Liver (tissue), 9 donors: ENCODE results near the gene NCOA3. TPM values are rescaled to one million over a fixed set of nuclear protein-coding genes. Genes with fewer than 3 reads are reported as not detected.

Experiments used
- DNase-seq: peaks from one replicate; pipeline ENCODE4 v3.0.0-alpha.2; 2017; ENCODE audit warnings: low spot score
- H3K27ac ChIP-seq, 2 donors: one replicate each; pipeline ENCODE4 v1.7.0; 2013; ENCODE audit warnings: inconsistent platforms in 2 of 2, low read length in 2 of 2, control low read depth in 1 of 2, low read depth in 1 of 2, mild to moderate bottlenecking in 1 of 2
- H3K27me3 ChIP-seq, 4 donors: one replicate each; pipeline versions ENCODE4 v1.6.1 to v1.7.0; 2013; ENCODE audit warnings: low read length in 3 of 4, inconsistent platforms in 1 of 4, mild to moderate bottlenecking in 1 of 4, moderate library complexity in 1 of 4; ENCODE audit not compliant: control insufficient read depth in 4 of 4, insufficient read depth in 4 of 4
- H3K36me3 ChIP-seq, 4 donors: one replicate each; pipeline versions ENCODE4 v1.6.1 to v1.7.0; 2013; ENCODE audit warnings: low read length in 3 of 4, mild to moderate bottlenecking in 3 of 4, low read depth in 1 of 4, moderate library complexity in 1 of 4; ENCODE audit not compliant: control insufficient read depth in 4 of 4, insufficient read depth in 3 of 4
- H3K4me1 ChIP-seq, 4 donors: one replicate each; pipeline versions ENCODE4 v1.6.1 to v1.7.0; 2013; ENCODE audit warnings: low read length in 3 of 4, mild to moderate bottlenecking in 3 of 4, moderate library complexity in 1 of 4; ENCODE audit not compliant: control insufficient read depth in 4 of 4, insufficient read depth in 4 of 4
- H3K4me3 ChIP-seq, 3 donors: one replicate each; pipeline versions ENCODE4 v1.6.1 to v1.7.0; 2013; ENCODE audit warnings: low read length in 3 of 3, control low read depth in 1 of 3, low read depth in 1 of 3, mild to moderate bottlenecking in 1 of 3
- H3K9ac ChIP-seq, 2 donors: one replicate each; pipeline ENCODE4 v1.7.0; 2013; ENCODE audit warnings: low read length in 2 of 2, mild to moderate bottlenecking in 2 of 2, moderate library complexity in 2 of 2, control low read depth in 1 of 2, low read depth in 1 of 2
- H3K9me3 ChIP-seq, 4 donors: one replicate each; pipeline versions ENCODE4 v1.6.1 to v1.7.0; 2013; ENCODE audit warnings: low read length in 3 of 4; ENCODE audit not compliant: control insufficient read depth in 4 of 4
- ATF3 ChIP-seq: IDR thresholded peaks from 2 replicates; pipeline ENCODE4 v1.6.1; 2016; ENCODE audit warnings: antibody characterized with exemption
- FOXA1 ChIP-seq: IDR thresholded peaks from 2 replicates; pipeline ENCODE4 v1.6.1; 2016; ENCODE audit warnings: antibody characterized with exemption
- FOXA2 ChIP-seq: IDR thresholded peaks from 2 replicates; pipeline ENCODE4 v1.6.1; 2016; ENCODE audit warnings: antibody characterized with exemption
- HNF4A ChIP-seq, 2 donors: conservative IDR thresholded peaks; 2 replicates each; pipeline ENCODE4 v1.6.1; 2016; ENCODE audit warnings: antibody characterized with exemption in 2 of 2, mild to moderate bottlenecking in 2 of 2
- HNF4G ChIP-seq: IDR thresholded peaks from 2 replicates; pipeline ENCODE4 v1.6.1; 2016; ENCODE audit warnings: antibody characterized with exemption
- JUND ChIP-seq, 2 donors: IDR thresholded peaks; 2 replicates each; pipeline ENCODE4 v1.6.1; 2016; ENCODE audit warnings: antibody characterized with exemption in 2 of 2
- MAX ChIP-seq: IDR thresholded peaks from 2 replicates; pipeline ENCODE4 v1.6.1; 2016; ENCODE audit warnings: antibody characterized with exemption
- NR2F2 ChIP-seq: IDR thresholded peaks from 2 replicates; pipeline ENCODE4 v1.6.1; 2016; ENCODE audit warnings: antibody characterized with exemption
- RAD21 ChIP-seq, 2 donors: IDR thresholded peaks; 2 replicates each; pipeline ENCODE4 v1.6.1; 2016; ENCODE audit warnings: antibody characterized with exemption in 2 of 2, mild to moderate bottlenecking in 2 of 2
- REST ChIP-seq: IDR thresholded peaks from 2 replicates; pipeline ENCODE4 v1.6.1; 2016; ENCODE audit warnings: antibody characterized with exemption, mild to moderate bottlenecking
- RXRA ChIP-seq, 2 donors: IDR thresholded peaks; 2 replicates each; pipeline ENCODE4 v1.6.1; 2017 to 2018; ENCODE audit warnings: antibody characterized with exemption in 2 of 2, mild to moderate bottlenecking in 1 of 2
- SP1 ChIP-seq: IDR thresholded peaks from 2 replicates; pipeline ENCODE4 v1.6.1; 2018; ENCODE audit warnings: antibody characterized with exemption, mild to moderate bottlenecking
- TAF1 ChIP-seq: conservative IDR thresholded peaks from 2 replicates; pipeline ENCODE4 v1.6.1; 2016; ENCODE audit warnings: antibody characterized with exemption, mild to moderate bottlenecking
- YY1 ChIP-seq: IDR thresholded peaks from 2 replicates; pipeline ENCODE4 v1.6.1; 2016; ENCODE audit warnings: antibody characterized with exemption, mild to moderate bottlenecking
- WGBS: extraction: QIAGEN DNeasy Blood & Tissue Kit; methylation state at CpG from one replicate; pipeline ENCODE4 v1.1.7; 2013; 5-methylcytosine and 5-hydroxymethylcytosine counted together
- polyA plus RNA-seq, 2 donors: library from polyadenylated mRNA; stranded (reverse) in 1 of 2; unstranded in 1 of 2; fragments of 200-250 nt in 1 of 2; fragments of >200 nt in 1 of 2; fragmentation: Nextera tagmentation in 1 of 2; extraction: Ambion mirVana in 1 of 2; gene quantifications; one replicate each; pipeline versions ENCODE4 v1.2.1 to v1.2.3, GENCODE V29; 2013 to 2015
- total RNA-seq, 2 donors: library from RNA; depleted of rRNA; stranded (reverse); fragments of >200 nt; gene quantifications; one replicate each; pipeline ENCODE4 v1.2.3, GENCODE V29; 2014
- TF ChIP-seq, protein P1 (sequence below): fragments of 150-350 bp; IDR thresholded peaks from 2 replicates; pipeline ENCODE4 v1.5.1; 2017; ENCODE audit warnings: improper control_type of control experiment, low read depth, low read length; ENCODE audit not compliant: missing input control
- donor health status: healthy.
- donor health status: healthy.
- donor health status: healthy.
- donor health status: healthy.
- donor health status: healthy.

Gene NCOA3
- total and polyA plus RNA-seq, 4 donors = 3.8 to 18.2 (median 8.9) TPM

DNA sequence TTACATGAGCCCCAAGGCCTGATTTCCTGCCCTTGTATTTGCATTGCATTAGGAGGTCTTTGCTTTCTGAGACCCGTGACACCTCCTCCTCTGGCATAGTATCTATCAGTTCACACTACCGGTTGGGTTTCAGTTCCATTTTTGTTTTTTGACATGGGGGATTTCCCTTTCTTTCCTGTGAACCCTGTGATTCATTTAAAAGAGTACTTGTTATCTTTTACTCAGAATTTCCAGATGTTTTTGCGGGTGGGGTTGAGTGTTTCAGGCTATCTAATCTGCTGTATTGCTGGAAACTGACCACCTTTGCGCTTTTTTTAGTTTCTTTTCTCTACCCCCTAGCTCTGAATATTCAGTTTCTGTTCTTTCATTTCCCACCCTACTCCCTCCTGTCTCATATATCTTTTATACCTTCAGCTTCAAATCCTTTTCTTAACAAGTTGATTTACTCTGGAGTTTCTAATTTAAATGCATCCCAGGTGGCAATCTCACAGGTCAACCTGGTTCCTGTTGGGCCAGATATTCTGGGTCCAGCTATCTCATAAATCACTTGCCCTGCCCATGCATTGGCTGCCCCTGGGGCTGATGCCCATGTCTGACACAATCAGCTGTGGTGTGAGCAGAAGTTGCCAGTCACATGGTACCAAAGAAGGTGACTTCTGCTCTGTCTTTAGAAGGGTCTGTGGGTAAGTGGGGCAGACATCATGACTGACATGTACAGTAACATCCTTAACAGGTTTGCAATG, 14.3 kb upstream of the NCOA3 start:
- Histone ChIP-seq H3K4me3 (no peak overlapping the region), H3K27ac (peak overlapping the region in 1 of 2 donors; percentile 18), H3K9me3 (no peaks in the 10 kb centered on the region), H3K4me1 (no peaks in the 10 kb centered on the region), H3K27me3 (no peaks in the 10 kb centered on the region), H3K9ac (no peak overlapping the region), H3K36me3 (no peaks in the 10 kb centered on the region)
- WGBS = 45% methylated on average over 4 of the region's 4 CpGs
- no peak for TF ChIP-seq TAF1
- no peak for TF ChIP-seq REST
- TF ChIP-seq FOXA2 = no peak
- no peak for TF ChIP-seq RAD21 (IDR thresholded peaks at IDR 0.05)
- TF ChIP-seq HNF4G = no peak
- TF ChIP-seq MAX = no peak
- TF ChIP-seq, protein P1, sequence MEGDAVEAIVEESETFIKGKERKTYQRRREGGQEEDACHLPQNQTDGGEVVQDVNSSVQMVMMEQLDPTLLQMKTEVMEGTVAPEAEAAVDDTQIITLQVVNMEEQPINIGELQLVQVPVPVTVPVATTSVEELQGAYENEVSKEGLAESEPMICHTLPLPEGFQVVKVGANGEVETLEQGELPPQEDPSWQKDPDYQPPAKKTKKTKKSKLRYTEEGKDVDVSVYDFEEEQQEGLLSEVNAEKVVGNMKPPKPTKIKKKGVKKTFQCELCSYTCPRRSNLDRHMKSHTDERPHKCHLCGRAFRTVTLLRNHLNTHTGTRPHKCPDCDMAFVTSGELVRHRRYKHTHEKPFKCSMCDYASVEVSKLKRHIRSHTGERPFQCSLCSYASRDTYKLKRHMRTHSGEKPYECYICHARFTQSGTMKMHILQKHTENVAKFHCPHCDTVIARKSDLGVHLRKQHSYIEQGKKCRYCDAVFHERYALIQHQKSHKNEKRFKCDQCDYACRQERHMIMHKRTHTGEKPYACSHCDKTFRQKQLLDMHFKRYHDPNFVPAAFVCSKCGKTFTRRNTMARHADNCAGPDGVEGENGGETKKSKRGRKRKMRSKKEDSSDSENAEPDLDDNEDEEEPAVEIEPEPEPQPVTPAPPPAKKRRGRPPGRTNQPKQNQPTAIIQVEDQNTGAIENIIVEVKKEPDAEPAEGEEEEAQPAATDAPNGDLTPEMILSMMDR = no peak
- DNase-seq = no peak

DNA sequence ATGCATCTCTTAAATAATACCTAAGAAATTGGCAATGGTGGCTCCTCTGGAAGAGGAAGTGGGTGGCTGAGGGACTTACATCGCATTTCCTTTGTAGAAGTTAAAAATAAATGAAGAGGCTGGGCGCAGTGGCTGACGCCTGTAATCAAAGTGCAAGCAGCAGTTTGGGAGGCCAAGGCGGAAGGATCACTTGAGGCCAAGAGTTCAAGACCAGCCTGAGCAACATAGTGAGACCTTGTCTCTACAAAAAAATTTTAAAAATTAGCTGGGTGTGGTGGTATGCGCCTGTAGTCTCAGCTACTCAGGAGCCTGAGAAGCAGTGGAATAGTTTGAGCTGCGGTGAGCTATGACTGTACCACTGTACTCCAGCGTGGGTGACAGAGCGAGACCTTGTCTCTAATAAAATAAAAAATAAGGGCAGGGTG, 12.2 kb upstream of the NCOA3 start:
- H3K27me3 ChIP-seq = no peaks in the 10 kb centered on the region
- H3K4me3 ChIP-seq = no peak overlapping the region
- no peak overlapping the region for H3K9ac ChIP-seq
- no peak for DNase-seq
- H3K9me3 ChIP-seq = no peaks in the 10 kb centered on the region
- no peak overlapping the region for H3K27ac ChIP-seq
- peaks cover 6 to 14% (median 12%) of the 10 kb centered on the region in 4 donors for H3K4me1 ChIP-seq
- WGBS = 81% methylated on average over 8 of the region's 8 CpGs
- H3K36me3 ChIP-seq = no peaks in the 10 kb centered on the region
- TF ChIP-seq NR2F2 (peak; percentile 45), HNF4A (conservative IDR thresholded peaks at IDR 0.05) (no peak)

GRCh38 chr20:47490795-47491194, 10.9 kb upstream of the NCOA3 start:
- Histone ChIP-seq H3K27me3 (no peaks in the 10 kb centered on the region), H3K27ac (no peak overlapping the region), H3K9ac (no peak overlapping the region), H3K4me1 (peaks cover 6 to 14% (median 12%) of the 10 kb centered on the region in 4 donors), H3K4me3 (no peak overlapping the region), H3K36me3 (no peaks in the 10 kb centered on the region), H3K9me3 (no peaks in the 10 kb centered on the region)
- WGBS = 87% methylated on average over 2 of the region's 2 CpGs
- DNase-seq = no peak
- TF ChIP-seq REST = no peak
- TF ChIP-seq RXRA (IDR thresholded peaks at IDR 0.05) = no peak
- no peak for TF ChIP-seq MAX
- TF ChIP-seq, protein P1 = no peak
- no peak for TF ChIP-seq SP1
- TF ChIP-seq JUND (IDR thresholded peaks at IDR 0.05) = no peak
- no peak for TF ChIP-seq HNF4A (conservative IDR thresholded peaks at IDR 0.05)
- TF ChIP-seq YY1 = no peak
- no peak for TF ChIP-seq FOXA2
- no peak for TF ChIP-seq FOXA1
- TF ChIP-seq ATF3 = no peak
- no peak for TF ChIP-seq NR2F2
